MM.1S (cell line): Measurements from ENCODE around the gene ZNF280B.

Source experiments
- CTCF ChIP-seq: fragments of 300-600 bp; sonication (generic); IDR thresholded peaks from 2 replicates; pipeline ENCODE4 v1.5.1; 2016; ENCODE audit warnings: antibody characterized with exemption, low read length, mixed read lengths
- EZH2 ChIP-seq: fragments of 300-600 bp; sonication (generic); optimal IDR thresholded peaks from 2 replicates; pipeline ENCODE3; 2017; ENCODE audit warnings: low read depth, mild to moderate bottlenecking, antibody characterized with exemption, low read length, mixed read lengths
- EZH2phosphoT487 ChIP-seq: fragments of 300-600 bp; sonication (generic); IDR thresholded peaks from 2 replicates; pipeline ENCODE4 v1.6.1; 2018; ENCODE audit warnings: antibody characterized with exemption, low read length

- TF ChIP-seq CTCF (no peak), EZH2 (no peak), EZH2phosphoT487 (no peak)
Measured at GRCh38 chr22:22512951-22513350, 4.4 kb upstream of the ZNF280B start.
